ENCODE results near the gene PTGDR. TPM values are rescaled to one million over a fixed set of nuclear protein-coding genes. Genes with fewer than 3 reads are reported as not detected.

Gene PTGDR
- total and polyA plus RNA-seq, 12 donors = 0.17 to 1.9 (median 0.47) TPM

DNA sequence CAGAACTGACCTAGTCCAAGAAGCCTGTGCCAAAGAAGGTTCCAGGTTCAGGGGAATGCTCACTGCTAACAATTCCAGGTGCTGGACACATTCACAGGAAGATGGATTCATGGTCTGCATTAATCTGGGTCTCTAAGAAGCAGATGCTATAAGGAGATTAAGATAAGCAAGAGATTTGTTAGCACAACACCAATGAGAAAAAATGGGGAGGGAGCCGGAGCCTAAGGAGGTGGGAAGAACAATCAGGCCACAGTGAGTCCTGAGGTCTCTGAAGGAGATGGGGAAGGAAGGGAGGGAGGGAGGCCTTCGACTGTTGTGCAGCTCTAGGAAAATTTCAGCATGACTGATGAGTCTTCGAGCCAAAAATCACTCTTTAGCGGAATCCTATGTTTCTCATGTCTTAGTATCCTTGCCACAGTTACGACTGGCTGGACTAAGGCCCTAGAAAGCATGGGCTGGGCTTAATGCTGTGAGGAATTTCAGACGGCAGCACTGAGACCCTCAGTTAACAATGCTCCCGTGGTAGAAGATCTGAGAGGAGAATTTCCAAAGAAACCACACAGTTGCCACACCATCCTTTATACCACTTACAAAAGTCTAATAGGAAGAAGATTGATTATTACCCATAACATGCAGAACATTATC is 31.5 kb upstream of the PTGDR start:
- ATAC-seq (no peak), DNase-seq (no peak)
- TF ChIP-seq, protein P1, sequence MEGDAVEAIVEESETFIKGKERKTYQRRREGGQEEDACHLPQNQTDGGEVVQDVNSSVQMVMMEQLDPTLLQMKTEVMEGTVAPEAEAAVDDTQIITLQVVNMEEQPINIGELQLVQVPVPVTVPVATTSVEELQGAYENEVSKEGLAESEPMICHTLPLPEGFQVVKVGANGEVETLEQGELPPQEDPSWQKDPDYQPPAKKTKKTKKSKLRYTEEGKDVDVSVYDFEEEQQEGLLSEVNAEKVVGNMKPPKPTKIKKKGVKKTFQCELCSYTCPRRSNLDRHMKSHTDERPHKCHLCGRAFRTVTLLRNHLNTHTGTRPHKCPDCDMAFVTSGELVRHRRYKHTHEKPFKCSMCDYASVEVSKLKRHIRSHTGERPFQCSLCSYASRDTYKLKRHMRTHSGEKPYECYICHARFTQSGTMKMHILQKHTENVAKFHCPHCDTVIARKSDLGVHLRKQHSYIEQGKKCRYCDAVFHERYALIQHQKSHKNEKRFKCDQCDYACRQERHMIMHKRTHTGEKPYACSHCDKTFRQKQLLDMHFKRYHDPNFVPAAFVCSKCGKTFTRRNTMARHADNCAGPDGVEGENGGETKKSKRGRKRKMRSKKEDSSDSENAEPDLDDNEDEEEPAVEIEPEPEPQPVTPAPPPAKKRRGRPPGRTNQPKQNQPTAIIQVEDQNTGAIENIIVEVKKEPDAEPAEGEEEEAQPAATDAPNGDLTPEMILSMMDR (IDR thresholded peaks at IDR 0.05) = no peak
- H3K27me3 ChIP-seq = peaks cover 0 to 5% (median 0%) of the 10 kb centered on the region in 7 donors
- peaks cover 0 to 7% (median 0%) of the 10 kb centered on the region in 9 donors for H3K4me1 ChIP-seq
- intact Hi-C loops (cut with DNase I) = no loop called here
- H3K36me3 ChIP-seq = no peaks in the 10 kb centered on the region
- 61 to 62% methylated on average over 7 of the region's 7 CpGs for WGBS, 2 donors
- H3K9me3 ChIP-seq = no peaks in the 10 kb centered on the region
- H3K4me3 ChIP-seq = no peak overlapping the region
- no peak overlapping the region for H3K27ac ChIP-seq

DNA sequence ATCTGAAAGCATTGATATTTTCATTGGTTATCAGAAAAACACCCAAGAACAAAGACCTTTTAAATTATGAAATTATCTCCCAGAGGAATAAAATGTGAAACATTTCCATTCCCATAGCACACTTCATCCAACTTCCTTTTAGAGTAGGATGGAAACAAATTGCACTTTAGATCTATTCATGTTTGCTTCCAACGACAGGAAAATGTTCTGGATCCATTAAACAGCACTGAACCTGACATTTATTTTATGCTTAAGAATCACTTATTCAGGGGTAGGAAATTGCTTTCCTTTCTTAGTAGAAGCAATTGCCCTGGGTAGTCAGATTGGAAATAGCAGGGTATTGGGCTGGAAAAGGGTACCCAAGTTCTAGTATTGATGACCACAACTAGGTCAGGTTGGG is 28.8 kb upstream of the PTGDR start:
- Histone ChIP-seq H3K4me1 (peaks cover 0 to 7% (median 0%) of the 10 kb centered on the region in 9 donors), H3K27me3 (peaks cover 0 to 5% (median 0%) of the 10 kb centered on the region in 7 donors), H3K9me3 (no peaks in the 10 kb centered on the region), H3K27ac (no peak overlapping the region), H3K36me3 (no peaks in the 10 kb centered on the region), H3K4me3 (no peak overlapping the region)
- ATAC-seq = no peak
- TF ChIP-seq, protein P1 (IDR thresholded peaks at IDR 0.05) = no peak
- WGBS, 2 donors = 64 to 74% methylated on average over 1 of the region's 1 CpG
- DNase-seq = no peak
- intact Hi-C loops (cut with DNase I) = no loop called here

DNA sequence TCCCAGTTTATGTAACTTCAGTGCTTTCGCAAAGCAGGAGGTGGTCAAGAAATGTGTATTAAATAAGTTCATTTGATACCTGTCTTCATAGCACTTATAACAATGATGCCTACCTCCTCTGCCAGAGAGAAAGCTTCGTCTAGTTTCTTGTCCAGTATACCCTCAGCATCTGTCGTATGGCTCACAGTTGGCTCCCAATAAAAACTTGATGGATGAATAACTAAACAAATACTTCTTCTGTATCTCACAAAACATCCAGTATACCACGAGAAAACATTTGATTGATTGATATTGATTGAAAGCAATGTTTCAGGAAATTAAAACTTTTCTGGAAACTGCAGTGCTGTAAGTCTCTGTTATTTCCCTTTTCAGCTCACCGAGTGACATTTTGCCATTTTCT is 26.9 kb upstream of the PTGDR start:
- 65 to 72% methylated on average over 5 of the region's 5 CpGs for WGBS, 2 donors
- no peaks in the 10 kb centered on the region for H3K9me3 ChIP-seq
- peaks cover 0 to 7% (median 0%) of the 10 kb centered on the region in 9 donors for H3K4me1 ChIP-seq
- no peak overlapping the region for H3K4me3 ChIP-seq
- H3K27ac ChIP-seq = no peak overlapping the region
- TF ChIP-seq, protein P1 (IDR thresholded peaks at IDR 0.05) = no peak
- ATAC-seq = no peak
- no peaks in the 10 kb centered on the region for H3K36me3 ChIP-seq
- no peak for DNase-seq
- intact Hi-C loops (cut with DNase I) = no loop called here
- H3K27me3 ChIP-seq = peaks cover 0 to 5% (median 0%) of the 10 kb centered on the region in 7 donors

DNA sequence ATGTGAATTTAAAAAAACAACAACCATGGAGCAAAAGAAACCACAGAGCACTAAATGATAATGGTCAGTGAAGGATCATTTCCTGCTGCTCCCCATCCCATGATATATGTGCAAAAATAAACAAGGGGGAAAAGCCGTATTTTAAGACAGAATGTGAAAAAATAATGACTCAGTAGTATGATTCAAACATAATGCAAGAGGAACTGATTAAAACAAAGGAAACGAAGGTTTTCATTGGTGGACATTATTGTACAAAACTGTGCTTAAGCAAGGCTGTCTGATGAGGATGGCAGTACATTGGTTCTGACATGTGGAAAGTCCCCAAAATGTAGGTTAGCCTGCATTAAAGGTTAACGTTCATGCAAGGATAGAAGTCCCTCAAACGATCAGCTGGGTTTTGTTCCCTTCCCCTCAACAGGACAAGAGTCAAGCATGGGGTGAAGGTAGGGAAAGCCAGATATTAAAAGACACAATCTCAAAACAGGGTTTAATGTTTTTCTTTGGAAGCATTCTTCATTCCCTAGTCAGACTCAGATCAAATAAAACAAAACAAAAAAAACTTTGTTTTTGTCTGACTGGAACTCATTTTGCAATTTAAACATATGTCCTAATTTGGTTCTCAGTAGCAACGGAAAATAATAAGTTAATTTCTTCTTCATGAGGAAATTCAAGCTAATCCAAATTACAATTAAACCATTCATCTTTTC is 26.3 kb upstream of the PTGDR start:
- intact Hi-C loops (cut with DNase I) = no loop called here
- H3K27me3 ChIP-seq = peaks cover 0 to 5% (median 0%) of the 10 kb centered on the region in 7 donors
- H3K9me3 ChIP-seq = no peaks in the 10 kb centered on the region
- DNase-seq (no peak), ATAC-seq (no peak)
- H3K4me1 ChIP-seq = peaks cover 0 to 7% (median 0%) of the 10 kb centered on the region in 9 donors
- H3K27ac ChIP-seq = no peak overlapping the region
- 55 to 60% methylated on average over 5 of the region's 5 CpGs for WGBS, 2 donors
- TF ChIP-seq, protein P1 (IDR thresholded peaks at IDR 0.05) = no peak
- no peaks in the 10 kb centered on the region for H3K36me3 ChIP-seq
- no peak overlapping the region for H3K4me3 ChIP-seq
